Gastrocnemius medialis (tissue), 4 donors: ENCODE data around the gene APC. TPM values are rescaled to one million over a fixed set of nuclear protein-coding genes. Genes with fewer than 3 reads are reported as not detected.

Source experiments
- ATAC-seq, 2 donors: fragments of 150-250 bp; one replicate each; pipeline ENCODE4 v1.9.1; 2016
- DNase-seq, 2 donors: peaks; one replicate each; pipeline ENCODE4 v3.0.0-alpha.2; 2019
- H3K27ac ChIP-seq, 4 donors: fragments of 200-600 bp; sonication (generic); 1 replicate in 1 of 4; 2 replicates in 3 of 4; pipeline ENCODE4 v1.5.1; 2016 to 2018; ENCODE audit warnings: mild to moderate bottlenecking in 2 of 4, moderate library complexity in 1 of 4
- H3K27me3 ChIP-seq, 3 donors: fragments of 200-600 bp; sonication (generic) in 2 of 3; 1 replicate in 1 of 3; 2 replicates in 2 of 3; pipeline versions ENCODE4 v1.5.1 to v1.6.0; 2016 to 2019; ENCODE audit warnings: mild to moderate bottlenecking in 1 of 3, moderate library complexity in 1 of 3
- H3K36me3 ChIP-seq, 2 donors: fragments of 200-600 bp; sonication (generic) in 1 of 2; one replicate each; pipeline ENCODE4 v1.5.1; 2017 to 2018
- H3K4me1 ChIP-seq, 2 donors: fragments of 200-600 bp; sonication (generic) in 1 of 2; one replicate each; pipeline ENCODE4 v1.5.1; 2016 to 2017; ENCODE audit warnings: mild to moderate bottlenecking in 2 of 2
- H3K4me3 ChIP-seq, 4 donors: fragments of 200-600 bp; sonication (generic) in 3 of 4; 1 replicate in 1 of 4; 2 replicates in 3 of 4; pipeline ENCODE4 v1.5.1; 2016 to 2019; ENCODE audit warnings: mild to moderate bottlenecking in 2 of 4
- H3K9me3 ChIP-seq, 3 donors: fragments of 200-600 bp; sonication (generic) in 2 of 3; 1 replicate in 1 of 3; 2 replicates in 2 of 3; pipeline ENCODE4 v1.5.1; 2016 to 2019
- POLR2A ChIP-seq, 2 donors: fragments of 450-650 bp; IDR thresholded peaks; one replicate each; pipeline ENCODE4 v1.6.1; 2017; ENCODE audit warnings: antibody characterized with exemption in 2 of 2, mild to moderate bottlenecking in 2 of 2, moderate library complexity in 2 of 2
- in situ Hi-C, 4 donors: fragments of 200-750 bp; cut with MboI; loops; one replicate each; pipeline versions ENCODE4 v1.15.0 to v1.8.0; 2017; ENCODE audit warnings: low sequenced_read_pairs in 4 of 4
- intact Hi-C: fragments of 100-400 bp; cut with DNase I; formaldehyde crosslinking; loops from one replicate; pipeline ENCODE4 v1.15.1; 2023; ENCODE audit warnings: low total_unique reads
- total RNA-seq, 4 donors: library from RNA; depleted of rRNA; stranded (reverse); fragments of >200 nt; gene quantifications; one replicate each; pipeline versions ENCODE4 v1.1.0 to v1.2.3, GENCODE V29; 2016
- TF ChIP-seq, protein P1 (sequence below), 5 experiments: fragments of 450-650 bp in 3 of 5; fragments of 200-600 bp in 2 of 5; sonication (generic) in 2 of 5; IDR thresholded peaks in 4 of 5; conservative IDR thresholded peaks in 1 of 5; 1 replicate in 4 of 5; 2 replicates in 1 of 5; pipeline ENCODE4 v1.5.1; 2016 to 2019; ENCODE audit warnings: antibody characterized with exemption in 5 of 5, mild to moderate bottlenecking in 3 of 5, moderate library complexity in 3 of 5

The APC gene
- total RNA-seq, 4 donors from 2014 or later, result 50.1 to 102 (median 60.4) TPM

DNA sequence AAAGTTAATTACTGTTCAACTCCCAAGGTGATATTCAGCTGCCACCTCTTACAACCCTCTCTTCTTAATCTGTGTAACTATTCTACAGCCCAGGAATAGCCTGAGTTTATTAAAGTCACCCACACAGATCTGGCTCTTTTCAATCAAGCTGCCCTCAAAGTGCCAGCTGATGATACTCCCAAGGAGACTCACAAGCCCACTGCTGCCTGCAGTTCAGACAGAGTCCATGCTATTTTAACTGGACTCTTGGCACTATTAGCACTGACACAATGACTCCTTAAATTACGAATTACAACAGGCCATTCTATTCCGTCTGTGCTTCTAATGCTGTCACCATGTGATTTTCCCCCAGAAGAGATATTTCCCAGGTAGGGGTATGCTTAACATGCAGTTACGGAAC is 158.0 kb downstream of the APC start:
- peak; percentile 88 to 96 for ATAC-seq
- peaks cover 0 to 48% of the 10 kb centered on the region in 2 donors for H3K36me3 ChIP-seq
- in situ Hi-C loops, result no loop called here

More for the DNA sequence above, 158.0 kb downstream of the APC start:
- Histone ChIP-seq H3K4me1 (peaks cover 12 to 25% of the 10 kb centered on the region in 2 donors), H3K27me3 (no peaks in the 10 kb centered on the region), H3K27ac (peak overlapping the region; percentile 74 to 86 (median 82)), H3K4me3 (no peak overlapping the region), H3K9me3 (no peaks in the 10 kb centered on the region)
- intact Hi-C loops, result no loop called here
- TF ChIP-seq, protein P1, sequence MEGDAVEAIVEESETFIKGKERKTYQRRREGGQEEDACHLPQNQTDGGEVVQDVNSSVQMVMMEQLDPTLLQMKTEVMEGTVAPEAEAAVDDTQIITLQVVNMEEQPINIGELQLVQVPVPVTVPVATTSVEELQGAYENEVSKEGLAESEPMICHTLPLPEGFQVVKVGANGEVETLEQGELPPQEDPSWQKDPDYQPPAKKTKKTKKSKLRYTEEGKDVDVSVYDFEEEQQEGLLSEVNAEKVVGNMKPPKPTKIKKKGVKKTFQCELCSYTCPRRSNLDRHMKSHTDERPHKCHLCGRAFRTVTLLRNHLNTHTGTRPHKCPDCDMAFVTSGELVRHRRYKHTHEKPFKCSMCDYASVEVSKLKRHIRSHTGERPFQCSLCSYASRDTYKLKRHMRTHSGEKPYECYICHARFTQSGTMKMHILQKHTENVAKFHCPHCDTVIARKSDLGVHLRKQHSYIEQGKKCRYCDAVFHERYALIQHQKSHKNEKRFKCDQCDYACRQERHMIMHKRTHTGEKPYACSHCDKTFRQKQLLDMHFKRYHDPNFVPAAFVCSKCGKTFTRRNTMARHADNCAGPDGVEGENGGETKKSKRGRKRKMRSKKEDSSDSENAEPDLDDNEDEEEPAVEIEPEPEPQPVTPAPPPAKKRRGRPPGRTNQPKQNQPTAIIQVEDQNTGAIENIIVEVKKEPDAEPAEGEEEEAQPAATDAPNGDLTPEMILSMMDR (IDR thresholded peaks at IDR 0.05 in 4 of 5, conservative IDR thresholded peaks at IDR 0.05 in 1 of 5), result no peak
- TF ChIP-seq POLR2A (IDR thresholded peaks at IDR 0.05), result no peak
- peak in 1 of 2 donors; percentile 67 for DNase-seq

Other genes with a start within 250 kb of the APC start
- gene SRP19, start 123.4 kb downstream of the APC start, total RNA-seq, result 10 to 100 TPM; 40.4 to 63.8 (median 55.0) TPM
- gene REEP5, start 184.3 kb downstream of the APC start, total RNA-seq, result 100 to 1,000 TPM in 2 of 4 donors, 10 to 100 TPM in 2; 67.2 to 116 (median 89.9) TPM
- gene DCP2, start 238.9 kb downstream of the APC start, total RNA-seq, result 10 to 100 TPM in 3 of 4 donors, 1 to 10 TPM in 1; 9.8 to 30.9 (median 27.2) TPM